DOHH2 (cell line): Measurements from ENCODE around the gene ATP6V0A4.

Experiments used
- H3F3A ChIP-seq: fragments of 200-600 bp; sonication (generic), shearing (Covaris generic); 2 replicates; pipeline ENCODE4 v1.6.0; 2016; ENCODE audit warnings: antibody characterized with exemption, mild to moderate bottlenecking; ENCODE audit not compliant: control insufficient read depth, insufficient read depth
- H3K27ac ChIP-seq: fragments of 200-600 bp; sonication (generic); 2 replicates; pipeline ENCODE4 v1.5.1; 2014; ENCODE audit warnings: low read depth, mild to moderate bottlenecking, low read length, moderate library complexity
- H3K27me3 ChIP-seq: fragments of 200-600 bp; sonication (generic); 2 replicates; pipeline ENCODE4 v1.6.1; 2014; ENCODE audit warnings: mild to moderate bottlenecking, low read length, mixed read lengths; ENCODE audit not compliant: control insufficient read depth
- H3K36me3 ChIP-seq: fragments of 200-600 bp; sonication (generic); 2 replicates; pipeline ENCODE4 v1.6.1; 2014; ENCODE audit warnings: mild to moderate bottlenecking, low read length, moderate library complexity, mixed read lengths; ENCODE audit not compliant: control insufficient read depth
- H3K4me1 ChIP-seq: fragments of 200-600 bp; sonication (generic); 2 replicates; pipeline ENCODE4 v1.6.1; 2014; ENCODE audit warnings: mild to moderate bottlenecking, low read length, mixed read lengths; ENCODE audit not compliant: control insufficient read depth
- H3K4me2 ChIP-seq: fragments of 200-600 bp; sonication (generic); 2 replicates; pipeline ENCODE4 v1.6.0; 2014; ENCODE audit warnings: mild to moderate bottlenecking, low read length, moderate library complexity
- H3K4me3 ChIP-seq: fragments of 200-600 bp; sonication (generic); 2 replicates; pipeline ENCODE4 v1.5.1; 2014; ENCODE audit warnings: mild to moderate bottlenecking, low read length, mixed read lengths
- H3K79me2 ChIP-seq: fragments of 200-600 bp; sonication (generic); 2 replicates; pipeline ENCODE4 v1.6.1; 2014; ENCODE audit warnings: mild to moderate bottlenecking, low read length, mixed read lengths; ENCODE audit not compliant: control insufficient read depth
- H3K9me2 ChIP-seq: fragments of 200-600 bp; sonication (generic); replicated peaks from 2 replicates; pipeline ENCODE4 v1.6.1; 2014; ENCODE audit warnings: mild to moderate bottlenecking, low read length, mixed read lengths; ENCODE audit not compliant: control insufficient read depth
- H3K9me3 ChIP-seq: fragments of 200-600 bp; sonication (generic); 2 replicates; pipeline ENCODE4 v1.6.1; 2014; ENCODE audit warnings: antibody characterized with exemption, low read length, mixed read lengths; ENCODE audit not compliant: control insufficient read depth, insufficient read depth
- H4K20me1 ChIP-seq: fragments of 200-600 bp; sonication (generic); 2 replicates; pipeline ENCODE4 v1.6.0; 2014; ENCODE audit warnings: low read depth, mild to moderate bottlenecking, antibody characterized with exemption, low read length, moderate library complexity; ENCODE audit not compliant: control insufficient read depth, insufficient read depth
- EZH2phosphoT487 ChIP-seq: fragments of 200-600 bp; sonication (generic); IDR thresholded peaks from 2 replicates; pipeline ENCODE4 v1.6.1; 2017; ENCODE audit warnings: borderline replicate concordance, mild to moderate bottlenecking, antibody characterized with exemption, low read length, moderate library complexity, mixed read lengths
- TF ChIP-seq, protein P1 (sequence below): fragments of 200-600 bp; sonication (generic); IDR thresholded peaks from one replicate; pipeline ENCODE4 v1.5.1; 2014; ENCODE audit warnings: antibody characterized with exemption, mild to moderate bottlenecking, low read depth, low read length; ENCODE audit not compliant: poor library complexity, severe bottlenecking

The ATP6V0A4 gene

DNA sequence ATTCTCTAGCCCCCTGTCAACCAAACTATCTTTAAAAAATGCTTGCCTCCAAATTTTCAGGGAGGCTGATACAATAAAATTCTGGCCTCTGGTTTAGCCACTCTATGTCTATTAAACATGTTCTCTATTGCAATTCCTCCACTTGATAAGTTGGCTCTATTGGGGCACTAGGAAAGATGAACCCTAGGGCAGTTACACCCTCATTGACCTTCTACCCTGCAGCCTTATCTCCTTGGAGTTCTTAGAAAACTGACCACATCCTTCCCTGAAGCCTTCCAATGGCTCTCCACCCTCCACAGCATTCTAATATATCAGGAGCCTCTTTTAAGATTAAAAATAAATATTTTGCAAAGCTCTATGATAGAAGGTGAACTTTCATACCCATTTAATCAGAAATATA lies 127.4 kb downstream of the ATP6V0A4 start:
- Histone ChIP-seq H3F3A (no peaks in the 10 kb centered on the region), H3K4me3 (no peak overlapping the region), H3K9me2 (no peaks in the 10 kb centered on the region), H3K27ac (no peak overlapping the region), H3K4me2 (no peak overlapping the region), H4K20me1 (no peaks in the 10 kb centered on the region), H3K36me3 (no peaks in the 10 kb centered on the region), H3K79me2 (no peaks in the 10 kb centered on the region), H3K27me3 (no peaks in the 10 kb centered on the region), H3K4me1 (no peaks in the 10 kb centered on the region), H3K9me3 (no peaks in the 10 kb centered on the region)
- no peak for TF ChIP-seq EZH2phosphoT487
- TF ChIP-seq, protein P1, sequence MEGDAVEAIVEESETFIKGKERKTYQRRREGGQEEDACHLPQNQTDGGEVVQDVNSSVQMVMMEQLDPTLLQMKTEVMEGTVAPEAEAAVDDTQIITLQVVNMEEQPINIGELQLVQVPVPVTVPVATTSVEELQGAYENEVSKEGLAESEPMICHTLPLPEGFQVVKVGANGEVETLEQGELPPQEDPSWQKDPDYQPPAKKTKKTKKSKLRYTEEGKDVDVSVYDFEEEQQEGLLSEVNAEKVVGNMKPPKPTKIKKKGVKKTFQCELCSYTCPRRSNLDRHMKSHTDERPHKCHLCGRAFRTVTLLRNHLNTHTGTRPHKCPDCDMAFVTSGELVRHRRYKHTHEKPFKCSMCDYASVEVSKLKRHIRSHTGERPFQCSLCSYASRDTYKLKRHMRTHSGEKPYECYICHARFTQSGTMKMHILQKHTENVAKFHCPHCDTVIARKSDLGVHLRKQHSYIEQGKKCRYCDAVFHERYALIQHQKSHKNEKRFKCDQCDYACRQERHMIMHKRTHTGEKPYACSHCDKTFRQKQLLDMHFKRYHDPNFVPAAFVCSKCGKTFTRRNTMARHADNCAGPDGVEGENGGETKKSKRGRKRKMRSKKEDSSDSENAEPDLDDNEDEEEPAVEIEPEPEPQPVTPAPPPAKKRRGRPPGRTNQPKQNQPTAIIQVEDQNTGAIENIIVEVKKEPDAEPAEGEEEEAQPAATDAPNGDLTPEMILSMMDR, result no peak

DNA sequence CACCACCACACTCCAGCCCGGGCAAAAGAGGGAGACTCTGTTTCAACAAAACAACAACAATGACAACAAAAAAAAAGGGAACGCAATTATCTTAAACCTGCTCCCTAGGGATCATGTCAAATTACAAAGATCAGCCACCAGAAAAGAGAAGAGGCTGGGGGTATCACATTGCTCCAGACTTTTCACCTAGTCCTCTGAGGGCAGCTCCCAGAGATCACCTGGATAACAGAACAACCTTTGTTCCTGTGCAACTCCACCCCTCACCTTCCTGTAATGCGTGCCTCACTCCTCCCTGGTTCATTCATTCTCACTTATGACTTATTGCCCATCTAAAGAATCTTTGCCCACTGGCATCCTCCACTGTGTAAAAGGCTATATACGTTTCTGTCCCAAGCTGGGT lies 128.6 kb downstream of the ATP6V0A4 start:
- no peaks in the 10 kb centered on the region for H3K36me3 ChIP-seq
- no peak for TF ChIP-seq EZH2phosphoT487
- TF ChIP-seq, protein P1, result no peak
- no peaks in the 10 kb centered on the region for H3K9me3 ChIP-seq
- no peak overlapping the region for H3K27ac ChIP-seq
- H3K4me2 ChIP-seq, result no peak overlapping the region
- no peaks in the 10 kb centered on the region for H3K4me1 ChIP-seq
- no peaks in the 10 kb centered on the region for H3K9me2 ChIP-seq
- H3K4me3 ChIP-seq, result no peak overlapping the region
- no peaks in the 10 kb centered on the region for H4K20me1 ChIP-seq
- H3F3A ChIP-seq, result no peaks in the 10 kb centered on the region
- no peaks in the 10 kb centered on the region for H3K27me3 ChIP-seq
- no peaks in the 10 kb centered on the region for H3K79me2 ChIP-seq

DNA sequence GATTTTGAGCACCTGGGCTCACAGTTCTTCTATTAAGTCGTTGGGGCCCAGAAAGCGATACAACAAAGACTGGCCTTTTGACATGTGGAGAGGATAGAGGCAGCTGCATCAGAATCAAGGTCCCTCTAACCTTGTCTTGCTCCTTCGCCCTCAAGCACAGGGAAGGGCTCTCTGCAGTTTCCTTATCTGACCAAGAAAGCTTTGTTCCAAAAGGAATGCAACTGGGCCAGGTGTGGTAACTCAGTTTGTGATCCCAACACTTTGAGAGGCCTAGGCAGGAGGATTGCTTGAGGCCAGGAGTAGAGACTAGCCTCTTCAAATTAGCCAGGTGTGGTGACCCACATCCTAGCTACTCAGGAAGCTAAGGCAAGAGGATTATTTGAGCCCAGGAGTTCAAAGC lies 129.1 kb downstream of the ATP6V0A4 start:
- TF ChIP-seq, protein P1, result no peak
- no peak for TF ChIP-seq EZH2phosphoT487
- Histone ChIP-seq H4K20me1 (no peaks in the 10 kb centered on the region), H3K4me2 (no peak overlapping the region), H3F3A (no peaks in the 10 kb centered on the region), H3K4me1 (no peaks in the 10 kb centered on the region), H3K9me3 (no peaks in the 10 kb centered on the region), H3K79me2 (no peaks in the 10 kb centered on the region), H3K9me2 (no peaks in the 10 kb centered on the region), H3K27ac (no peak overlapping the region), H3K27me3 (no peaks in the 10 kb centered on the region), H3K4me3 (no peak overlapping the region), H3K36me3 (no peaks in the 10 kb centered on the region)

- Histone ChIP-seq H3K4me3 (no peak overlapping the region), H3K9me3 (no peaks in the 10 kb centered on the region), H3K4me1 (no peaks in the 10 kb centered on the region), H3K27me3 (no peaks in the 10 kb centered on the region), H3K27ac (no peak overlapping the region), H3K36me3 (no peaks in the 10 kb centered on the region), H3K4me2 (no peak overlapping the region), H3K9me2 (no peaks in the 10 kb centered on the region), H3F3A (no peaks in the 10 kb centered on the region), H4K20me1 (no peaks in the 10 kb centered on the region), H3K79me2 (no peaks in the 10 kb centered on the region)
- no peak for TF ChIP-seq EZH2phosphoT487
- TF ChIP-seq, protein P1, result no peak
These were observed 129.8 kb downstream of the ATP6V0A4 start for GRCh38 chr7:138668229-138668596.
